Activated CD8-positive, alpha-beta memory T cell treated with anti-CD3 and anti-CD28 coated beads, Interleukin-2, amount 50 U/mL, for 1 hour (primary cell): ENCODE data around the gene ZNF526.

Experiments
- DNase-seq: peaks from one replicate; pipeline ENCODE4 v3.0.0-alpha.2; 2020; ENCODE audit errors: extremely low read depth

Gene ZNF526

DNA sequence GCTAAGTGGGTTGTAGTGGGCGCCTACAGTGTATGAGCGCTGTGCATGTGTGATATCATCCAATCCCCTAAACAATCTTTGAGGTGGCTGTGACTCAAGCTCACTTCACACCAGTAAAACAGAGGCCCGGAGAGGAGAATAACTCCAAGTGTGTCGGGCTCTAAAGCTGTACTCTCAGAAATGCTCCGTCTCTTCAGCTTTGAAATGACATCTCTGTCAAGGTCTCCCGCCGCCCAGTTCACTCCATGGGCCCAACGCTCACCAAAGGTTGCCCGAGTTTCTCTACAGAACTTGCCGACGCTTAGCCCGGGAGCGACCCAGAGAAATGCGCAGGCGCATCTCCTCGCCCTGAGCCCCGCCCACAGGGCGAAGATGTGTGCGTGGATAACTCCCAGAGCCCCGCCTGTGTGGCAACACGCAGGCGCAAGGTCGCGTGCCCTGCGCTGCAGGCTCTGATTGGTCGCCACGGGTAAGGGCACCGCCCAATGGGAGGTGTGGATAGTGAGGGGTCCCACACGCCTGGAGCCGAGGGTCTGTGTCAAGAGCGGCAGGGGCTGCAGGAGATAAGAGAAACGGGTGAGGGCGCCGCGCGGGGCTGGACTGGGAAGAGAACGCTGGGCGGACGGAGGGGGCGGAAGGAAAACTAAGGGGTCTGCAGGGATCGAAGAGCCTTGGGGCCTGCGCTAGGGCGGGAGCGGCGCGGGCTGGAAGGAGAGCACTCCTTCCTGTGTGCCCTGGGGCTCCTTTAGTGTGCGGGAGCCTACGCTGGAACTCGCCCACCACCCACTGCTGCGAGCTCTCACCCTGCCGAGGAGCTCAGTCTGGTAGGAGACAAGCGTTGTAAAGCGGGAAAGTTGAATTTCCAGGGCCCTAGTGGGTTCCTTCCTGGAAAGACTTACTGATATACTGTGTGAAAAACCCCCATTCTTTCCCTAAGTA, at the start of gene ZNF526:
Gene ZNF526, plus strand, starts transcription at position 501 of the 939 bp plus-strand sequence. CDS start 4,092 bp downstream, outside the sequence.
- peak; percentile 87 for DNase-seq

DNA sequence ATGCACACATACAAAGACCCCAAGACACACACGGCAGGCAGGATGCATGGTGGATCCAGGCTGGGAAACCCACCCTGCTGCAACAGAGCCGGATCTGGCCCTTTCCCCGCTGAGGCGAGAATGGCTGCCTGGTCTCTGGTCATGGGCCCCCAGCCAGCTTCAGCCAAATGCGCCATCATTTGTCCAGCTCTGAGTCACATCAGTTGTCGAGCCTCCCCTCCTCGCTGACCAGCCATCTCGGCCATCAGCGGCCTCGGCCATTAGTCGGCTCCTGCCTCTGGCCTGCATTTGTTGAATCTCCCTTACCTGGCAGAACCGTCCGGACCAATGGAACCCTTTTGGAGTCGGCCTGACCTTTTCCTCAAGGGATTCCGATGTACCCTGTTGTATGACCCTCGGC, 49.4 kb upstream of the ZNF526 start:
- no peak for DNase-seq

- no peak for DNase-seq
These were observed 47.9 kb upstream of the ZNF526 start for GRCh38 chr19:42172261-42172660.

- DNase-seq: no peak
These were observed 46.4 kb upstream of the ZNF526 start for GRCh38 chr19:42173695-42174094.

DNA sequence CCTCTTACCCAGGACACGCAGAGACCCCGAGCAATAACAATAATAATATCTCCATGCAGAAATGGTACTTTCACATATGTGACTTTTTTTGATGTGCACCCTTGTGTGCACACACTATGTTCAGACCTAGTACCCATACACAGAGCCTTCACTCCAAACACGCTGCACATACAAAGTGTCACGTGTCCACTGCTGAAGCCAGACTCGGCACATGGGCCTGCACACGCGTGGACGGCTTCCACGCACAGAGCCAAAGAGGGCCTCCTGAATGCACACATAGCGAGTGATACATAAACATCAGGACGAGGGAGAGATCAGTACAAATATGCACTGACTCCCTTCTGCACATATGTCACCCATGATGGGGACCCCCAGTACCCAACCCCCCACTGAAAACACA, 45.9 kb upstream of the ZNF526 start:
- no peak for DNase-seq

DNA sequence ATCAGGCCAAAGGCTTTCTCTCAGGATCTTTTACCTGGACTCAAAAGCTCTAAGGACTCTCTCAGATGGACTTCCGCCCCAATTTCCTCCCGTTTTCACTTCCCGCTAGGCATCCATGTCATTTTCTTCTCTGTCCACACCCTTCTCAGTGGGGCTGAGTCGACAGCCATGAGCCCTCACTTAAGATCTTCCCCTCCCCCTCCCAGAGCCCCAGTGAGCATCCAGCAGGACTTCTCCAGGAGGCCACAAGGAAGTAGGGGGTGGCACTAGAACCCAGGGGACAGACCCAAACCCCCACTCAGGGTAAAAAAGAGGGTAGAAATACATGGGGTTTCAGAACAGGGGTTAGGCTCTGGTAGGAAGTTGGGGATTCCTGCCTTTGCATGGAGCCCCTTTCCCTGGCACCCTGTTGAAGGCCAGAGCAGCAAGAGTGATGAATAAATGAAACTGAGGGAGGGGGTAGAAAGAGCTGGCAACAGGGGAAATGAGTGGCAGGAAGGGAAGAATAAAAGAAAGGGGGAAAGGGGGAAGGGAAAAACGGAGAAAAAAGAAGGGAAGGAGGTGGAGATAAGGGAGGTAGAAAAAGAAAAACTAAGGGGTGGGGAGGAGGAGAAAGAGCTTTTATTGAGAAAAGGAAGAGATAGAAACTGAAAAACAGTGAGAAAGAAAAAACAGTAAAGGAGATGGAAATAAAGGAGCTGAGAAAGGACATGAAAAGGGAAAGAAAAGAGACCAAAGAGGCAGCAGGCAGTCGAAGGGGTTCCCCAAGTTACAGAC, 45.0 kb upstream of the ZNF526 start:
- DNase-seq: no peak

GRCh38 chr19:42175952-42176648, 44.0 kb upstream of the ZNF526 start:
- no peak for DNase-seq

DNA sequence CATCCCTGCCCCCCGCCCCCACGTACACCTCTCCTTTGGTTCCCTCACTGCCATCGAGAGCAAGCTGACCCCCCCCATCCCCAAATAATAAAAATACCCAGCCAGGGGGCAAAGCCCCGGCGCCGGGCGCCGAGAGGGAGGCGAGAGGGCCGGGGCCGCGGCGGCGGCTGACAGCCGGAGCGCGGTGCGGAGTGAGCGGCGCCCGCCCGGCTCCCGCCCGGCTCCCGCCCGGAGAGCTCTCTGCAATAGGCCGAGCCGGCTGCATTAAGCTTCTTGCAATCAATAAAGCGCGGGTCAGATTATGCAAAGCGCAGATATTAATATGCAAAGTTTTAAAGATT, 43.5 kb upstream of the ZNF526 start:
- no peak for DNase-seq

- DNase-seq: peak; percentile 31
These were observed 43.0 kb upstream of the ZNF526 start for GRCh38 chr19:42176990-42177685.

- DNase-seq: no peak
These were observed 42.5 kb upstream of the ZNF526 start for GRCh38 chr19:42177686-42178019.

DNA sequence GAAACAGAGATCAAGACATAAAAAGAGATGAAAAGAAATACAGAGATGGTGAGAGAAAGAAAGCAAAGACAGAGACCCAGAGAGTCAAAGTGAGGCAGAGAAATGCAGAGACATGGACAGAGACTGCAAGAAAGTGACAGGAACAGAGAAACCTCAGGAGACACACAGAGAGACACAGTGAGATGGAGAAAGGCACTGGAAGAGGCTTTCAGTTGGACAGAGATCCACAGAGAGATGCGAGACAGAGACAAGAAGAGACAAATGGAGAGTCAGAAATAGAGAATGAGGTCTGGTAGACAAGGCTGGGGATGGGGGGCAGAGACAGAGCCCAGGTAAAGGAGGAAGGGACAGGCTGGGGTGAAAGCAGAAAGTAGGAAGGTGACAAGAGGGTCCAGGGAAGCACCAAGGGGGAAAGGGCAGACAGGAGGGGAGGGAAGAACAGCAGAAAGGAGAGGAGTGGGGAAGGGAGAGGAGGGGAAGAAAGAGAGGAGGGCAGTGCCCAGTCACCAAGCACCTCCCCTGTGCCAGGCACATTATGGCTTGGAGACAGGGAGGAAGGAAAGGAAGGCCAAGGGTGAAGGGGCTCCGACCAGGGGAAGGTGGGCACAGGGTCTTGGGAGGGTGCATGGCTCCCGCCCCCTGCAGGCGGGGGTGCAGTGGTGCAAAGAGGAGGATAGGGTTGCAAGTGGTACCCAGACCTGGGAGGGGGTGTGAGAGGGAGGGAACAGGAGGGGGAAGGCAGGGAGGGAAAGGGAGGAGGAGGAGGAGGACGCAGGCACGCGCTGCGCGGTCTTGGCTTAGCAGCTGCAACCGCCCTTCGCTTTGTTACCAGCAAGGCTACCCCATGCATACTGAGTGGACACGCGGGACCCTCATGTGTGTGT, 41.1 kb upstream of the ZNF526 start:
- DNase-seq: no peak

GRCh38 chr19:42184401-42184861, 35.7 kb upstream of the ZNF526 start:
- peak; percentile 33 for DNase-seq

- DNase-seq: no peak
These were observed 34.8 kb upstream of the ZNF526 start for GRCh38 chr19:42185277-42185676.

DNA sequence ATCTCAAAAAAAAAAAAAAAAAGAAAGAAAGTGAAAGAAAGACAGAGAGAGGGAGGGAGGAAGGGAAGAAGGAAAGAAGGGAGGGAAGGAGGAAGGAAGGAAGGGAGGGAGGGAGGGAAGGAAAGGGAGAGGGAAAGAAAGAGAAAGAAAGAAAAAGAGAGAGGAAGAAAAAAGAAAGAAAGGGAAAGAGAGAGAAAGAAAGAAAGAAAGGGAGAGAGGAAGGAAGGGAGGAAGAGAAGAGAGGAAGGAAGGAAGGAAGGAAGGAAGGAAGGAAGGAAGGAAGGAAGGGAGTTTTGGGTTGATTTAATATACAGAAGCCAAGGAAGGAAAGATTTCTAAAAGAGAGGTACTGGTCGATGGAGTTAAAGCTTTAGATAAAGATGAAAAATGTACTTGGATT, 31.4 kb upstream of the ZNF526 start:
- no peak for DNase-seq

- DNase-seq: no peak
These were observed 31.0 kb upstream of the ZNF526 start for GRCh38 chr19:42189133-42189532.

DNA sequence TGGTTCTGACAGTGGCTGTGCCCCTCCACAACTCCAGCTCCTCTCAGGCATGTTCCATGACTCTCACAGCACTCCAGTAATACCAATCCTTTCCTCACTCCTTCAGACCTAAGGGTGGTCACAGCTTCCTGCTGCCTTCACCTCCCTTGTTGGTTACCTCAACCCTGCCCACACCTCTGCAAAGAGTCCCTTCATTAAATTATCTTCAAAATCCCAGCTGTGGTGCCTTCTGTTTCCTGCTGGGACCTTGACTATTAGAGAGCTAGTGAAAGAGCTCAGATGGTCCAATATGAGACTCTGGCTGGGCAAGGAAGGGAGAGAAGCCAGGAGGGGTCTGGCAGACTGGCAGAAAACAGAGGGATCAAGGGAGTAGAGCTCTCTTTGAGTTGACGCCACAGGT, 28.8 kb upstream of the ZNF526 start:
- no peak for DNase-seq

- no peak for DNase-seq
These were observed 28.3 kb upstream of the ZNF526 start for GRCh38 chr19:42191855-42192254.

GRCh38 chr19:42193294-42193693, 26.8 kb upstream of the ZNF526 start:
- no peak for DNase-seq

DNA sequence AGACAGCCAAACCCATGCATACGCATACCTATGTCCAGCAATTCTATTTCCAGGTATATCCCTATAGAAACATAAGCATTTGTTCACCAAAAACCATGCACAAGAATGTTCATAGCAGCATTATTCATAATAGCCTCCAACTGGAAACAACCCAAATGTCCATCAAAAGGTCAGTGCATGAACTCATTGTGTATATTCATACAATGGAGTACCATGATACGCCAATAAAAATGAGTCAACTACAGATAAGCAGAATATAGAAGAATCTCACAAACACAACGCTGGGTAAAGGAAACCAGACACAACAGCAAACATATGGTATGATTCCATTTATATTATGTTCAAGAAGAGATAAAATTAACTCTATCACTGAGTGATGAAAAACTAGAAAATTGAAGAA, 26.4 kb upstream of the ZNF526 start:
- DNase-seq: no peak
